Measurements from ENCODE around the gene DTX1.
A peak's percentile ranks its signal among the peaks of the same experiment; 100 is the strongest.
"Not testable (repeated sequence)": the region's sequence is repeated elsewhere in the genome, so short reads cannot be mapped to it uniquely, and the experiment has no call there.

Gene DTX1

DNA sequence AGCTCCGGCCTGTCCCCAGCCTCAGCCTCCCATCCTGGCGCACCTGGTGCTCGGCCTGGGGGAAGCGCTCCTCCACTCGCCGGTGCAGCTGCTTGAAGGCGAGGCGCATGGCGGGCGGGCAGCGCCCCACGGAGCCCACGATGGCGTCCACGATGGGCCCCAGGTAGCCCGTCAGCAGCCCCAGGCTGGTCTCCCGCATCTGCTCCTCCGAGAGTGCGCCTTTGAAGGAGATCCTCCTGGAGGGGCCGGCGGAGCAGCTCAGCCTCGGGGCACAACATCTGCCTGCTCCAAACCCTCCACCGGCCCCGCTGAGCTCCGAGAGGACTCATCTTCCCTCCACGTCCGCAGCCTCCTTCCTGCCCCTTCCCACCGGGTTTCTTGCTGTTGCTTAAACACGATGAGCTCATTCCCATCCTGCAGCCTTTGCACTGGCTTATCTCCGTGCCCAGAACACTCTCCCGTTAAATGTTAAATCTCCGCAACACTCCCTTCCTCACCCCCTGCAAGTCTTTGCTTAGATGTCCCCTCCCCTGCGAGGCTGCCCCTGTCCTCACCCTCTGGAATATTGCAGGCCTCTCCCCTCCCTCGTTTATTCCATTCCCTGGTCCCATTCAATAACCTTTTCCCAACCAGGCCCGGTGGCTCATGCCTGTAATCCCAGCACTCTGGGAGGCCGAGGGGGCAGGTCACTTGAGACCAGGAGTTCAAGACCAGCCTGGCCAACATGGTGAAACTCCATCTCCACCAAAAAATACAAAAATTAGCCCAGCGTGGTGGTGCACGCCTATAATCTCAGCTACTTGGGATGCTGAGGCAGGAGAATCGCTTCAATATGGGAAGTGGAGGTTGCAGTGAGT is 55.7 kb downstream of the DTX1 start:
- peaks cover 3% of the 10 kb centered on the region for H3K4me1 ChIP-seq (ENCODE audit: insufficient read depth, insufficient read length)
- no peak overlapping the region for H3K4me3 ChIP-seq (ENCODE audit: insufficient read length, low read depth)
- no peaks in the 10 kb centered on the region for H3K27me3 ChIP-seq (ENCODE audit: insufficient read depth, insufficient read length)
- H3K9me3 ChIP-seq (ENCODE audit: insufficient read depth, low read length): no peaks in the 10 kb centered on the region
- TF ChIP-seq SUZ12 (IDR thresholded peaks at IDR 0.05; ENCODE audit: extremely low read depth, insufficient read depth, insufficient read length) (no peak), YY1 (IDR thresholded peaks at IDR 0.05; ENCODE audit: insufficient read depth, insufficient read length) (no peak), ZNF274 (IDR thresholded peaks at IDR 0.05; ENCODE audit: low read depth, low read length) (no peak)
- no peak for DNase-seq (ENCODE audit: low read depth, low spot score)
- peak overlapping the region; percentile 37 for H3K9ac ChIP-seq (ENCODE audit: insufficient read length, low read depth)
- no peaks in the 10 kb centered on the region for H3K36me3 ChIP-seq (ENCODE audit: insufficient read depth, insufficient read length, low read length)

DNA sequence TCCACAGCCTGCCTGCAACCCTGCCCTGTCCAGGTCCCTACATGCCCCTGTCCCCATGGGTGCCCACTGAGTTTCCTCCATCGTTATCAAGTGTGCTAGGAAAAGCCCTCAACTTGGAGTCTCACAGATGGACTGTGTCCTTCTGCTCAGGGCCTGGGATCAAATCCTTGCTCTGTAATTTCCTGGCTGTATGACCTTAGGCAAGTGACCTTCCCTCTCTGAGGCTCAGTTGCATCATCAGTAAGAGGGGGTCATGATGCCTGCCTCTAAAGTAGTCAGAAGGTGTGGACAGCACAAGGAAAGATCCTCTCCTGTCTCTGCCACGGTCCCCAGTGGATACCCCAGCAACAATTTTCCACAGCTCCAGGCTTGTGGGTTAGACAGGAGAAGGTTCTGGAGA is 56.9 kb downstream of the DTX1 start:
- no peaks in the 10 kb centered on the region for H3K27me3 ChIP-seq (ENCODE audit: insufficient read depth, insufficient read length)
- H3K4me3 ChIP-seq (ENCODE audit: insufficient read length, low read depth): no peak overlapping the region
- H3K9ac ChIP-seq (ENCODE audit: insufficient read length, low read depth): no peak overlapping the region
- no peaks in the 10 kb centered on the region for H3K9me3 ChIP-seq (ENCODE audit: insufficient read depth, low read length)
- DNase-seq (ENCODE audit: low read depth, low spot score): no peak
- peaks cover 3% of the 10 kb centered on the region for H3K4me1 ChIP-seq (ENCODE audit: insufficient read depth, insufficient read length)
- TF ChIP-seq ZNF274 (IDR thresholded peaks at IDR 0.05; ENCODE audit: low read depth, low read length): no peak
- TF ChIP-seq SUZ12 (IDR thresholded peaks at IDR 0.05; ENCODE audit: extremely low read depth, insufficient read depth, insufficient read length): no peak
- no peak for TF ChIP-seq YY1 (IDR thresholded peaks at IDR 0.05; ENCODE audit: insufficient read depth, insufficient read length)
- H3K36me3 ChIP-seq (ENCODE audit: insufficient read depth, insufficient read length, low read length): no peaks in the 10 kb centered on the region

DNA sequence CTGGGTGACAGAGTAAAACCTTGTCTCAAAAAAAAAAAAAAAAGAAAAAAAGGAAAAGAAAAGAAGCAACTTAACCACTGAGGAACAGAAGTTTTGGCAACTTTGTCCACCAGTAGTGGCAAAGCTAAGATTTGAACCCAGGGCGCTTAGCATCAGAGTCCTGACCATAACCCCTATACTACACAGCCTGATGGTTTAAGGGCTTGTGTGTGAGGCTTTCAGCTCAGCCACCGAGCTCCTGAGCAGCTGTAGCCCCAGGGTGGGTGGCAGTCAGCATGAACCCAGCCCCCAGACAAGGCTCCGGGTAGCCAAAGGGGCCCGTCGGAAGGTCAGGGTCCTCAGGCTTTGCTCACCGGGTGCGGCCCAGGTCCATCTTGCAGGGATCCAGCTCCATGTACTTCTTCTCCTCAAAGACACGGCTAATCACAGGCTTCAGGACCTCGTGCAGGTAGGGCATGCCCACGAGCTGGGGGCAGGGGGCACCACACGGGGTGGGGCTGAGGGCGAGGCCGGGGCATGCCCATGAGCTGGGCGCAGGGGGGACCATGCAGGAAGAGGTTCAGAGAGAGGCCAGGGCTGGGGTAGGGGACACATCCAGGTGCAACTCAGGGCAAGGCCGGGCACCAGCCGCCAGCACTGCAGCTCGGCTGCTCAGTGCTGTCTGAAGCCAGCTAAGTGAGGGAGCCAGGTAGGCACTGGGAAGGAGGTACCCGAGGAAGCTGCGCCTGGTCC is 58.1 kb downstream of the DTX1 start:
- H3K4me1 ChIP-seq (ENCODE audit: insufficient read depth, insufficient read length): peaks cover 3% of the 10 kb centered on the region
- no peaks in the 10 kb centered on the region for H3K27me3 ChIP-seq (ENCODE audit: insufficient read depth, insufficient read length)
- TF ChIP-seq SUZ12 (IDR thresholded peaks at IDR 0.05; ENCODE audit: extremely low read depth, insufficient read depth, insufficient read length) (no peak), ZNF274 (IDR thresholded peaks at IDR 0.05; ENCODE audit: low read depth, low read length) (no peak), YY1 (IDR thresholded peaks at IDR 0.05; ENCODE audit: insufficient read depth, insufficient read length) (no peak)
- H3K4me3 ChIP-seq (ENCODE audit: insufficient read length, low read depth): no peak overlapping the region
- no peaks in the 10 kb centered on the region for H3K36me3 ChIP-seq (ENCODE audit: insufficient read depth, insufficient read length, low read length)
- H3K9ac ChIP-seq (ENCODE audit: insufficient read length, low read depth): no peak overlapping the region
- H3K9me3 ChIP-seq (ENCODE audit: insufficient read depth, low read length): no peaks in the 10 kb centered on the region
- DNase-seq (ENCODE audit: low read depth, low spot score): no peak

DNA sequence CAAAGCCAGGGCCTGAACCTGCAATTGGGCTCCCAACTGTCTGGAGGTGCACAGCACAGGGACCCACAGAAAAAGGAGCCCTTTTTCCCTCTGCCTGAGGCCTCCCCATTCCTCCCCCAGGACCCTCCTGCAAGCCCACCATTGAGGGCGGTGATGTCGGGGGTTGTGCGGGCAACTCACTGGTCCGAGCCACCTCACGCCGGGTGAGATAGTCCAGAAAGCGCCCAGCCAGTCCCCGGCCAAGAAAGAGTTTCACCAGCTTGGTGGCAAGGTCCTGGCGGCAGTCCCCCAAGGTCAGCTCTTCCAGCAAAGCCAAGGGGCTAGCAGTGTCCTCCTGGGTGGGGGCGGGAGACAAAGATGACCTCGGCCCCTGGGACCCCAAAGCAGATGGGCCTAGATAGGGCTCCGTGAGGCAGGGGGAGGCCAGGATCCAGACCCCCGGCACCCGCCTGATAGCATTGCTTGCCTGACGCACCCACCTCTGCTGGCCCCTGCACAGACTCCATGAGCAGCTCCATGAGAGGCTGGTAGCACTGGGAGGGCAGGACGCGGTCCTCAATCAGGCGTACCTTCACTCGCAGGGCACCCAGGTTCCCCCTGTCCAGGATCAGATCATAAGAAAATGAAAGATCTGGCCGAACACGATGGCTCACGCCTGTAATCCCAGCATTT is 59.1 kb downstream of the DTX1 start:
- no peak for DNase-seq (ENCODE audit: low read depth, low spot score)
- Histone ChIP-seq H3K27me3 (ENCODE audit: insufficient read depth, insufficient read length) (no peaks in the 10 kb centered on the region), H3K9me3 (ENCODE audit: insufficient read depth, low read length) (no peaks in the 10 kb centered on the region), H3K4me1 (ENCODE audit: insufficient read depth, insufficient read length) (peaks cover 3% of the 10 kb centered on the region), H3K36me3 (ENCODE audit: insufficient read depth, insufficient read length, low read length) (no peaks in the 10 kb centered on the region), H3K9ac (ENCODE audit: insufficient read length, low read depth) (no peak overlapping the region), H3K4me3 (ENCODE audit: insufficient read length, low read depth) (no peak overlapping the region)
- no peak for TF ChIP-seq ZNF274 (IDR thresholded peaks at IDR 0.05; ENCODE audit: low read depth, low read length)
- no peak for TF ChIP-seq YY1 (IDR thresholded peaks at IDR 0.05; ENCODE audit: insufficient read depth, insufficient read length)
- TF ChIP-seq SUZ12 (IDR thresholded peaks at IDR 0.05; ENCODE audit: extremely low read depth, insufficient read depth, insufficient read length): no peak

DNA sequence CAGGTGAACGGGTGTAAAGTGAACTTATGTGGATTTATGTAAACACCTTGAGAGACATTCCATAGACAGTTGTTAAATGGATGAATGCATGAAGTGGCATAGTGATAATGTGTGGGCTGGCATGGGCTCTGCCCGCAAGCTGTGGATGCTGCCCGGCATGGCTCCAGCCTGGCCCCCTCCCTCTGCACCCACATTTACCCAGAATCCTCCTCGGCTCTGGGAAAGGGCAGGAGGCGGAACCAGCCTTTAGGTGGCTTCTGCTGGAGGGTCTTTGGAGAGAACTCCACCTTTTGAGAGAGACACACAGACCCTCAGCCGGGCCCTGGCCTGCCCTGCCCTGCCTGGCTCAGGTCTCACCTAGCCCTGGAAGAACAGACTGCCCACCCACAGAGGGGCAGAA is 60.3 kb downstream of the DTX1 start:
- no peak overlapping the region for H3K9ac ChIP-seq (ENCODE audit: insufficient read length, low read depth)
- TF ChIP-seq YY1 (IDR thresholded peaks at IDR 0.05; ENCODE audit: insufficient read depth, insufficient read length) (no peak), SUZ12 (IDR thresholded peaks at IDR 0.05; ENCODE audit: extremely low read depth, insufficient read depth, insufficient read length) (no peak), ZNF274 (IDR thresholded peaks at IDR 0.05; ENCODE audit: low read depth, low read length) (no peak)
- no peak for DNase-seq (ENCODE audit: low read depth, low spot score)
- H3K4me1 ChIP-seq (ENCODE audit: insufficient read depth, insufficient read length): peaks cover 6% of the 10 kb centered on the region
- H3K27me3 ChIP-seq (ENCODE audit: insufficient read depth, insufficient read length): no peaks in the 10 kb centered on the region
- no peaks in the 10 kb centered on the region for H3K9me3 ChIP-seq (ENCODE audit: insufficient read depth, low read length)
- no peaks in the 10 kb centered on the region for H3K36me3 ChIP-seq (ENCODE audit: insufficient read depth, insufficient read length, low read length)
- no peak overlapping the region for H3K4me3 ChIP-seq (ENCODE audit: insufficient read length, low read depth)

DNA sequence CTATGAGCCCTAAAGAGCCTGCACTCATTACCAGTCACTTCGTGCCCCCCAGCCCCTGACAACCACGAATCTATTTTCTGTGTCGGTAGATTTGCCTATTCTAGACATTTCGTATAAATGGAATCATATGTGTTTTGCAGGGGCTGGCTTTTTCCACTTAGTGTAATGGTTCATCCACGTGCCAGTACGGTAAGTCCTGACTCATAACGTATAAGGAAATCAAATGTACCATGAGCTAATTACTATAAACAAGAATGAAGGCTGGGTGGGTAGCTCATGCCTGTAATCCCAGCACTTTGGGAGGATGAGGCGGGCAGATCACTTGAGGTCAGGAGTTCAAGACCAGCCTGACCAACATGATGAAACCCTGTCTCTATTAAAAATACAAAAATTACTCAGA is 61.2 kb downstream of the DTX1 start:
- H3K9me3 ChIP-seq (ENCODE audit: insufficient read depth, low read length); H3K9ac ChIP-seq (ENCODE audit: insufficient read length, low read depth); H3K36me3 ChIP-seq (ENCODE audit: insufficient read depth, insufficient read length, low read length); H3K4me1 ChIP-seq (ENCODE audit: insufficient read depth, insufficient read length); H3K27me3 ChIP-seq (ENCODE audit: insufficient read depth, insufficient read length); H3K4me3 ChIP-seq (ENCODE audit: insufficient read length, low read depth); DNase-seq (ENCODE audit: low read depth, low spot score): not testable (repeated sequence)

DNA sequence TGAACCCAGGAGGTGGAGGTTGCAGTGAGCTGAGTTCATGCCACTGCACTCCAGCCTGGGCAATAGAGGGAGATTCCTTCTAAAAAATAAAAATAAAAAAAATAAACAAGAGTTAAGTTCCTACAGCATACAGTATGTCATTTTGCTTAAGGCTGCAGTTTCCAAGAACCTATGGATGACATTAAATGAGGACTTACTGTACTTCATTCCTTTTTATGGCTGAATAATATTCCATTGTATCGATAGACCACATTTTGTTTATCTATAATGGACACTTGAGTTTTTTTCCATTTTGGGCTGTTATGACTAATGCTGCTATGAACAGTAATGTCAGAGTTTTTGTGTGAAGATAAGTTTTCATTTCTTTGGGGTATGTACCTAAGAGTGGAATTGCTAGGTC is 61.6 kb downstream of the DTX1 start:
- no peaks in the 10 kb centered on the region for H3K9me3 ChIP-seq (ENCODE audit: insufficient read depth, low read length)
- no peak for DNase-seq (ENCODE audit: low read depth, low spot score)
- TF ChIP-seq YY1 (IDR thresholded peaks at IDR 0.05; ENCODE audit: insufficient read depth, insufficient read length) (no peak), SUZ12 (IDR thresholded peaks at IDR 0.05; ENCODE audit: extremely low read depth, insufficient read depth, insufficient read length) (no peak), ZNF274 (IDR thresholded peaks at IDR 0.05; ENCODE audit: low read depth, low read length) (no peak)
- H3K9ac ChIP-seq (ENCODE audit: insufficient read length, low read depth): no peak overlapping the region
- no peaks in the 10 kb centered on the region for H3K27me3 ChIP-seq (ENCODE audit: insufficient read depth, insufficient read length)
- no peaks in the 10 kb centered on the region for H3K36me3 ChIP-seq (ENCODE audit: insufficient read depth, insufficient read length, low read length)
- no peak overlapping the region for H3K4me3 ChIP-seq (ENCODE audit: insufficient read length, low read depth)
- peaks cover 3% of the 10 kb centered on the region for H3K4me1 ChIP-seq (ENCODE audit: insufficient read depth, insufficient read length)

All from NT2/D1 (cell line).